OCI-LY1 (cell line): ENCODE data around the gene SLC35G3.

Experiments
- H2AFZ ChIP-seq: fragments of 200-600 bp; sonication (generic), shearing (Covaris generic); 2 replicates; pipeline ENCODE4 v1.6.0; 2014; ENCODE audit warnings: antibody characterized with exemption, mild to moderate bottlenecking, low read length
- H3F3A ChIP-seq: fragments of 200-600 bp; sonication (generic), shearing (Covaris generic); 2 replicates; pipeline ENCODE4 v1.6.0; 2014; ENCODE audit warnings: mild to moderate bottlenecking, antibody characterized with exemption, low read length, moderate library complexity; ENCODE audit not compliant: insufficient read depth
- H3K27ac ChIP-seq: fragments of 200-600 bp; sonication (generic); 2 replicates; pipeline ENCODE4 v1.5.1; 2014; ENCODE audit warnings: low read length, mixed run types, mild to moderate bottlenecking, low read depth; ENCODE audit not compliant: poor library complexity, severe bottlenecking
- H3K27me3 ChIP-seq: fragments of 200-600 bp; sonication (generic); 2 replicates; pipeline ENCODE4 v1.6.0; 2014; ENCODE audit warnings: antibody characterized with exemption, mild to moderate bottlenecking, low read length, moderate library complexity; ENCODE audit not compliant: insufficient read depth
- H3K36me3 ChIP-seq: fragments of 200-600 bp; sonication (generic); 2 replicates; pipeline ENCODE4 v1.6.1; 2014; ENCODE audit warnings: mild to moderate bottlenecking, antibody characterized with exemption, low read length, moderate library complexity, mixed read lengths; ENCODE audit not compliant: insufficient read depth
- H3K4me1 ChIP-seq: fragments of 200-600 bp; sonication (generic); 2 replicates; pipeline ENCODE4 v1.5.1; 2014; ENCODE audit warnings: mild to moderate bottlenecking, low read length, moderate library complexity; ENCODE audit not compliant: insufficient read depth, severe bottlenecking
- H3K4me2 ChIP-seq: fragments of 200-600 bp; sonication (generic), shearing (Covaris generic); 2 replicates; pipeline ENCODE4 v1.6.1; 2014; ENCODE audit warnings: low read length
- H3K4me3 ChIP-seq: fragments of 200-600 bp; sonication (generic); 2 replicates; pipeline ENCODE4 v1.5.1; 2014; ENCODE audit warnings: low read length, low read depth, mild to moderate bottlenecking, mixed read lengths; ENCODE audit not compliant: poor library complexity, severe bottlenecking
- H3K79me2 ChIP-seq: fragments of 200-600 bp; shearing (Covaris generic); 2 replicates; pipeline ENCODE4 v1.6.1; 2016; ENCODE audit warnings: mixed run types, low read length, mixed read lengths; ENCODE audit not compliant: insufficient read depth
- H3K9ac ChIP-seq: fragments of 200-600 bp; sonication (generic), shearing (Covaris generic); 2 replicates; pipeline ENCODE4 v1.6.1; 2014; ENCODE audit warnings: mild to moderate bottlenecking, low read length, mixed read lengths
- H3K9me2 ChIP-seq: fragments of 200-600 bp; sonication (generic), shearing (Covaris generic); 2 replicates; pipeline ENCODE4 v1.6.1; 2014; ENCODE audit warnings: low read depth, mild to moderate bottlenecking, low read length, mixed read lengths
- H3K9me3 ChIP-seq: fragments of 200-600 bp; shearing (Covaris generic); 2 replicates; pipeline ENCODE4 v1.6.1; 2014; ENCODE audit warnings: low read length, mixed read lengths
- H4K20me1 ChIP-seq: fragments of 200-600 bp; sonication (generic), shearing (Covaris generic); 2 replicates; pipeline ENCODE4 v1.6.0; 2016; ENCODE audit warnings: mild to moderate bottlenecking, low read length; ENCODE audit not compliant: insufficient read depth
- EZH2 ChIP-seq: fragments of 200-600 bp; sonication (generic), shearing (Covaris generic); IDR thresholded peaks from 2 replicates; pipeline ENCODE4 v1.8.0; 2017; ENCODE audit warnings: borderline replicate concordance, mixed run types, mild to moderate bottlenecking, antibody characterized with exemption, low read length, moderate library complexity, mixed read lengths
- TF ChIP-seq, protein P1 (sequence below): fragments of 200-600 bp; sonication (generic), shearing (Covaris generic); IDR thresholded peaks from 2 replicates; pipeline ENCODE4 v1.5.1; 2017; ENCODE audit warnings: mild to moderate bottlenecking, antibody characterized with exemption, low read length, moderate library complexity, mixed read lengths

Gene SLC35G3

DNA sequence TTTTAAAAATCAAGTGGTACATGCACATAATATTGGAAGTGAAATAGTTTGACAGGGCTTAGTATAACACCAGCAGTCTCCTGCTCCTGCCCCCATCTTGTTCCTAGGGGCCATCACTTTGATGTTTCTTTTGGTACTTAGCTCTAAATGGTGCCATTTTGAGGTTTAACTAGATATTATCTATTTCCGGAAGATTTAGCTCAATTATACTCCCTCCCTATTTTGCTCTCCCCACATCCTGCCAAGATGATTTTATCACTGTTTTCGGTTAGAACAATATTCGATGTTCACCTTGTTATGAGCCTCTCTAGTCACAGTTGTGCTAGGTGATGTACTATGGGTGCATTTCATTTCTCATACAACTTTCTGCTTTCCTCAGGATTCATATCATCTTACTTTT lies 20.0 kb upstream of the SLC35G3 start:
- Histone ChIP-seq H3K79me2 (no peaks in the 10 kb centered on the region), H3K27ac (no peak overlapping the region), H3K9ac (no peak overlapping the region), H3K36me3 (no peaks in the 10 kb centered on the region), H3K9me3 (no peaks in the 10 kb centered on the region), H3F3A (no peaks in the 10 kb centered on the region), H3K4me2 (no peak overlapping the region), H3K4me3 (no peak overlapping the region), H3K4me1 (no peaks in the 10 kb centered on the region), H3K9me2 (no peaks in the 10 kb centered on the region), H3K27me3 (no peaks in the 10 kb centered on the region), H2AFZ (no peak overlapping the region), H4K20me1 (no peaks in the 10 kb centered on the region)
- TF ChIP-seq EZH2, result no peak
- TF ChIP-seq, protein P1, sequence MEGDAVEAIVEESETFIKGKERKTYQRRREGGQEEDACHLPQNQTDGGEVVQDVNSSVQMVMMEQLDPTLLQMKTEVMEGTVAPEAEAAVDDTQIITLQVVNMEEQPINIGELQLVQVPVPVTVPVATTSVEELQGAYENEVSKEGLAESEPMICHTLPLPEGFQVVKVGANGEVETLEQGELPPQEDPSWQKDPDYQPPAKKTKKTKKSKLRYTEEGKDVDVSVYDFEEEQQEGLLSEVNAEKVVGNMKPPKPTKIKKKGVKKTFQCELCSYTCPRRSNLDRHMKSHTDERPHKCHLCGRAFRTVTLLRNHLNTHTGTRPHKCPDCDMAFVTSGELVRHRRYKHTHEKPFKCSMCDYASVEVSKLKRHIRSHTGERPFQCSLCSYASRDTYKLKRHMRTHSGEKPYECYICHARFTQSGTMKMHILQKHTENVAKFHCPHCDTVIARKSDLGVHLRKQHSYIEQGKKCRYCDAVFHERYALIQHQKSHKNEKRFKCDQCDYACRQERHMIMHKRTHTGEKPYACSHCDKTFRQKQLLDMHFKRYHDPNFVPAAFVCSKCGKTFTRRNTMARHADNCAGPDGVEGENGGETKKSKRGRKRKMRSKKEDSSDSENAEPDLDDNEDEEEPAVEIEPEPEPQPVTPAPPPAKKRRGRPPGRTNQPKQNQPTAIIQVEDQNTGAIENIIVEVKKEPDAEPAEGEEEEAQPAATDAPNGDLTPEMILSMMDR, result no peak

DNA sequence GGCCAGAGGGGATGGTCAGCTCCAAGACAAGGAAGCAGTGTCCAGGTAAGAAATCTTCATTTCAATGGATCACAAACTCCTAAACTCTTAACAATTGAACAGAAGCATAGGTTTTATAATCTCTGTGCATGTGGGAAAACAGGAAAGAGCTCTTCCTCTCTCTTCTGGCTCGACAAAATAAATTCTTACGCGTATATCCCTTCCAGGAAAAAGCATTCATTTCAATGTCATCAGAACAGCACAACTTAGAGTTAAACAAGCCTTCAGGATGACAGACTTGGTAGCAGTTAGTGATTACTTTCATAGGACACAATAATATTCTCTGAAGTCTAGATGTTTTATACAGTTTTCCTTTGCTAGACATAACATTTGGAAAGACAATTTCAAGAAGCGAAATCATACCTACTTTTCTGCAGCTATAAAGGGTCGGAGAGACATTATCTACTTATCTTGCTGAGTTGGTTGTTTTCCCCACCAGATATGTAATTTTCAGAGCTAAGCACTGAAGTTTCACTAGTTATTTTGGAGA lies 19.3 kb upstream of the SLC35G3 start:
- Histone ChIP-seq H3K4me2 (no peak overlapping the region), H3K27me3 (no peaks in the 10 kb centered on the region), H3K9me2 (no peaks in the 10 kb centered on the region), H3K36me3 (no peaks in the 10 kb centered on the region), H3K9me3 (no peaks in the 10 kb centered on the region), H3K9ac (no peak overlapping the region), H3K27ac (no peak overlapping the region), H3K4me3 (no peak overlapping the region), H3K4me1 (no peaks in the 10 kb centered on the region), H3K79me2 (no peaks in the 10 kb centered on the region), H2AFZ (no peak overlapping the region), H4K20me1 (no peaks in the 10 kb centered on the region), H3F3A (no peaks in the 10 kb centered on the region)
- TF ChIP-seq, protein P1, result no peak
- TF ChIP-seq EZH2, result no peak

DNA sequence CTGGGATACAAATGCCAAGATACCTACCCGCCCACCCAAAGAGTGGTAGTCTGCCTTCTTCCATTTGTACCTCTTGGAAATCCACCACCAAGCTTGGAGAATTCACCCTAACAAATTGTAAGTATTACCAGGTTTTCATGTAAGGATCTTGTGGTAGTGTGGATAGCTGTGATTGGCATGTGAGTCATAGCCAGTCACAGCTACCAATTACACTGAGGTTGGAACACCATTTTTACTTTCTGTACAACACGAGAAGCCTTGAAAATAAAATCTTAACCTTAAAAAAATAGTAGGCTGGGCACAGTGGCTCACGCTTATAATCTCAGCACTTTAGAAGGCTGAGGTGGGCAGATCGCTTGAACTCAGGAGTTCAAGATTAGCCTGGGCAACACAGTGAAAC lies 18.5 kb upstream of the SLC35G3 start:
- H2AFZ ChIP-seq, result no peak overlapping the region
- H3K4me3 ChIP-seq, result no peak overlapping the region
- H3K9ac ChIP-seq, result no peak overlapping the region
- H3K27me3 ChIP-seq, result no peaks in the 10 kb centered on the region
- H3K36me3 ChIP-seq, result no peaks in the 10 kb centered on the region
- no peaks in the 10 kb centered on the region for H3F3A ChIP-seq
- H3K9me3 ChIP-seq, result no peaks in the 10 kb centered on the region
- H3K9me2 ChIP-seq, result no peaks in the 10 kb centered on the region
- no peak overlapping the region for H3K27ac ChIP-seq
- no peak for TF ChIP-seq EZH2
- TF ChIP-seq, protein P1, result no peak
- H3K79me2 ChIP-seq, result no peaks in the 10 kb centered on the region
- H3K4me1 ChIP-seq, result no peaks in the 10 kb centered on the region
- no peaks in the 10 kb centered on the region for H4K20me1 ChIP-seq
- H3K4me2 ChIP-seq, result no peak overlapping the region
